NCI-H1930 (cell line): ENCODE measurements around the gene NGEF.
"Not testable (repeated sequence)": the region's sequence is repeated elsewhere in the genome, so short reads cannot be mapped to it uniquely, and the experiment has no call there.

Experiments used
- DNase-seq, 2 experiments: peaks; one replicate each; lab custom pipeline; 2025; lab: John Stamatoyannopoulos, UW

The NGEF gene, protein sequence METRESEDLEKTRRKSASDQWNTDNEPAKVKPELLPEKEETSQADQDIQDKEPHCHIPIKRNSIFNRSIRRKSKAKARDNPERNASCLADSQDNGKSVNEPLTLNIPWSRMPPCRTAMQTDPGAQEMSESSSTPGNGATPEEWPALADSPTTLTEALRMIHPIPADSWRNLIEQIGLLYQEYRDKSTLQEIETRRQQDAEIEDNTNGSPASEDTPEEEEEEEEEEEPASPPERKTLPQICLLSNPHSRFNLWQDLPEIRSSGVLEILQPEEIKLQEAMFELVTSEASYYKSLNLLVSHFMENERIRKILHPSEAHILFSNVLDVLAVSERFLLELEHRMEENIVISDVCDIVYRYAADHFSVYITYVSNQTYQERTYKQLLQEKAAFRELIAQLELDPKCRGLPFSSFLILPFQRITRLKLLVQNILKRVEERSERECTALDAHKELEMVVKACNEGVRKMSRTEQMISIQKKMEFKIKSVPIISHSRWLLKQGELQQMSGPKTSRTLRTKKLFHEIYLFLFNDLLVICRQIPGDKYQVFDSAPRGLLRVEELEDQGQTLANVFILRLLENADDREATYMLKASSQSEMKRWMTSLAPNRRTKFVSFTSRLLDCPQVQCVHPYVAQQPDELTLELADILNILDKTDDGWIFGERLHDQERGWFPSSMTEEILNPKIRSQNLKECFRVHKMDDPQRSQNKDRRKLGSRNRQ

DNA sequence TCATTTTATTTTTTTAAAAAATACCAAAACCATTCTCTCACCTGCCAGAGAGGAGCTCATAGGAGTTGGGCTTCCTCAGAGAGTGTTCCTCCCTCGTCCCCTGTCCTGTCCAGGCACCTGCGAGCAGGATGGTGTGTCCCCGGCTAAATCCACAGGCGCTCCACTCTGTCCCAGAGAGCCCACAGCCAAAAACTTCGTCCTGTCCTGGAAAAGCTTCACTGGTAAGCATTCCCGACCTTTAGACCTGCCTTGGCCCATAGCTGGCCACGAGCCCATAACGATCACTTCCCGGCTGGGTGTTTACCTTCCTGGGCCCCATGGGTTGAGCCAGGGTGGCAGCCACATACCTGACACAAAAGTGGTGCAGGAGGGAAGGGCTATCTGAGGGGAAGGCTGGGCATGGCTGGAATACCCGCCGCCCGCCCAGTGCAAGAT, at the start of gene NGEF:
Gene NGEF, minus strand, starts transcription at position 230 of the 435 bp plus-strand sequence. CDS start 38,366 bp downstream, outside the sequence.
- DNase-seq = no peak

DNA sequence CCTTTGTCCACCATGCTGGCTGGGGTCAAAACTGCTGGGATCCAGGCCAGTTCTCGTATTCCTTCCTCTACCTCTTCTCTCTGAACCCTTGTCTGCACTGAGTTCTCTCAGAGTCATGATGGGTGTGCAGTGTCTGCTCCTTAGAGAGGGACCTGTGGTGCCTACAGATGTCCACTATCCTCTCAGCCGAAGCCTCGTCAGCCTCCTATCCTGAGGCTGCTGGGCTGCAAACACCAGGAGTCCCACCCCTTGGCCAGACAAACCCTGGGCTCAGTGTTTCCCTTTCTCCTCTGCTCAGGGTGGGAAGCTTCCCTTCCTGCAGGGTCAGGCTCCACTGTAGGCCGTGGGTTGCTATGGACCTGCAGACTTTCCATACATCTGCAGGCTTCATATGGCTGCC, 49.4 kb upstream of the NGEF start:
- no peak for DNase-seq

DNA sequence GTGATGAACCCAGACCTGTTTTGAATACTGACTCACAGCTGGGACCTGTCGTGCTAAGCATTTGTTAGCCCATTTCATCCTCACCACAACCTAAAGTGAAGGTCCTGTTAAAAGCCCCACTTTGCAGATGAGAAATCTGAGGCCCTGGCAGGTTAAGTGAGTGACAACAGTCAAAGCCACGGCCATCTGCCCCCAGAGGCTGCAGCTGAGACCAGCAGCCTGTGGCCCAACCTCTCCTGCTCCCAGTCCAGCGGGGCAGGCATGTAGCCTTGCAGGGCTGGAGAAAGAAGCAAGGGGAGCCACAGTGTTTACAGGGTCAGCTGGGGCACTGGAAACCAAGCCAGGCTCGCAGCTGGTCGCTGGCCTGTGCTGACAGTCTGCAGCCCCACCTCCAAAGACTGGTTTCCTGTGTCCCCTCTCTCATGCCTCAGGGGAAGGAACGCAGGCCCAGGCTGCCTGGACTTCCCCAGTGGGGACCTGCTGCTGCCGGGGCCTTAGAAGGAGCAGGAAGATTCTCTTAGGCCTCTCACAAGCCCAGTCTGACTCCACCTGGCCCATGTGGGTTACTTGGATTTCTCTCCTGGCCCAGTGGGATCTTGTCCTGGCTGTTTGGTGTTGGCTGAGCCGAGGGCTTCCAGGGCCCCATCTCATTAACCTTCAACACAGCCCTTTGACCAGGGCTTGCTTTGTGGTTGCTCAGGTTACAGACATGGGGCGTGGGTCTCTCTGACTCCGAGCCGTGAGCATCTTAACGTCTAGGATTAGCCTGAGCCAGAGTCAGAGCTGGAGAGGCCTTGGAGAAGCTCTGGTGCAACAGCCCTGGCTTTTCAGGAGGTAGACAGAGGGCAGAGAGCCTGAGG, 48.8 kb upstream of the NGEF start:
- DNase-seq = no peak

DNA sequence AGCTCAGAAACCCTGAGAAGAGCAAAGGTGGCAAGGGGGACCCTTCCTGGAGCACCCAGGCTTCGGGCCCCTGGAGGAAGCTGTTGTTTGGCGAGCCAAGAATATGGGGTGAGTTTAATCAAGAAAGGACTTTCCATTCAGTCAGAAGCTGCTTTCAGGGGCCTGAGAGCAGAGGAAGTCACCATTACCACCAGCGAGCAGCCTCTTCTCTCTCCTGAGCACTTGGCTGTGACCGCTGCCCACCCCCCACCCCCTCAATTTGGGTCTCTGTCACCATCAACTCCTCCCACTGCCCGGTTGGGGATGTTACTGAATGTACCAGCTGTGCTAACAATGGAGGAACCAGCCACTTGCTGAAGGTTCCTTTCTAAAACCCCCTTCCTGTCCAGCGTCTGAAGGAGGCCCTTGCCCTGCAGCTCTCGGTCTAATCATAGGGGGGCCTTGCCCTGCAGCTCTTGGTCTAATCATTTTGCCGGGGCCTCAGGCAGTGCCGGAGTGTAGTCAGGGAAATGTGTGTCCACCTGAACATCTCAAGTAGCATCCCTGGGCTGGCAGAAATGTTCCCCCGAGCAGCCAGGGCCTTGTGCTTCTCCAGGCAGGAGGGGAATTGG, 48.0 kb upstream of the NGEF start:
- no peak for DNase-seq

DNA sequence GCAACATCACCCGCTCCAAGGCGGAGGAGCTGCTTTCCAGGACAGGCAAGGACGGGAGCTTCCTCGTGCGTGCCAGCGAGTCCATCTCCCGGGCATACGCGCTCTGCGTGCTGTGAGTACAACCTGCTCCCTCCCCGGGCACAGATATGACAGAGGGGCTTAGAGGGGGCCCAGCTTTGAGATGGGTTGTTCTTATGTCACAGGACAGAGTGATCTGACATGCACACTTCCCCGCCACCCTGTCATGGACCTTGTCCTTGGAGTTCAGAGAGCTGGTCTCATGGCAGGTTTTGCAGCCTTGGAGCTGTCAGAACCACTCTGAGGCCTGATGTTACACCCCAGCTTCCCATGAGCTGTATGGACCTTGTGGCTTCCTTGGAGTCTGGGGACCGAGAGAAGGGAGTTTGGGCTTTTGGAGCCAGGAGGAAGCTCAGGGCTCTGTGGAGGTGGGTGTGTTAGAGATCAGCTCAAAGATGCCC, 47.5 kb upstream of the NGEF start:
- no peak for DNase-seq

DNA sequence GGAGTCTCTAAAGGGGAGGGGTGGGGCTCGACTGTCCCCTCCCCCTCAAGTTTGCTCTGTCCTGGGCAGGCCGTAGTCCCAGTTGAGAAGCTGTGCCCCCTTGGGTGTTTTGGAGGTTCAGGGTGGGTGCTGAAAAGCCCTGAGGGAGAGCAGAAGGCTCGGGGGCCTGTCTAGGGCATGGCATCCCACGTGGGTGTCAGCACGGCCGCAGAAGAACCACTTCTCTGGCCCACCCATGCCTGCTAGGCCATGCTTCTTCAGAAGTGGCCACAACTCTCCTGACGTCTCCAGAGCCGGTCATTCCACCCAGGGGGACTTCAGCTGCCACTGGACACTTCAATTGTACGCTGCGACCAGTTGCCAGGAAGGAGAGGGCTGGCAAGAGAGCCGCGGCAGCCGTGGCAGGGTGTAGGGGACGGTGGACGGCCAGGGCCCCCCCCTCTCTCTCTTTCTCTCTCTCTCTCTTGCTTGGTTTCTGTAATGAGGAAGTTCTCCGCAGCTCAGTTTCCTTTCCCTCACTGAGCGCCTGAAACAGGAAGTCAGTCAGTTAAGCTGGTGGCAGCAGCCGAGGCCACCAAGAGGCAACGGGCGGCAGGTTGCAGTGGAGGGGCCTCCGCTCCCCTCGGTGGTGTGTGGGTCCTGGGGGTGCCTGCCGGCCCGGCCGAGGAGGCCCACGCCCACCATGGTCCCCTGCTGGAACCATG, 46.9 kb upstream of the NGEF start, which contains the start of gene INPP5D:
Gene INPP5D, plus strand, starts transcription at position 546 of the 704 bp plus-strand sequence. Its CDS starts 137 bp downstream, at position 683.
- DNase-seq = no peak

DNA sequence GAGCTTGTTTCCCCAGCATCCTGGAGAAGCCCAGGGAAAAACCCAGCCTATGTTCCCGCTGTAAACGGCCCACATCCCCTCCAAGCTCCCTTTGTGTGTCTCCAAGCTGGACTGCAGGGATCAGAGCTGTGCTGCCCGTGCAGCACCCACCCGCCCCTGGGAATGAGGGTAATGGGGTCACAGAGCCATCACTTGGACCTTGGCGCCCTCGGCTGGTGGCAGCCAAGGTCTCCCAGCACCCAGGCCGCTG, 46.4 kb upstream of the NGEF start:
- DNase-seq = no peak

DNA sequence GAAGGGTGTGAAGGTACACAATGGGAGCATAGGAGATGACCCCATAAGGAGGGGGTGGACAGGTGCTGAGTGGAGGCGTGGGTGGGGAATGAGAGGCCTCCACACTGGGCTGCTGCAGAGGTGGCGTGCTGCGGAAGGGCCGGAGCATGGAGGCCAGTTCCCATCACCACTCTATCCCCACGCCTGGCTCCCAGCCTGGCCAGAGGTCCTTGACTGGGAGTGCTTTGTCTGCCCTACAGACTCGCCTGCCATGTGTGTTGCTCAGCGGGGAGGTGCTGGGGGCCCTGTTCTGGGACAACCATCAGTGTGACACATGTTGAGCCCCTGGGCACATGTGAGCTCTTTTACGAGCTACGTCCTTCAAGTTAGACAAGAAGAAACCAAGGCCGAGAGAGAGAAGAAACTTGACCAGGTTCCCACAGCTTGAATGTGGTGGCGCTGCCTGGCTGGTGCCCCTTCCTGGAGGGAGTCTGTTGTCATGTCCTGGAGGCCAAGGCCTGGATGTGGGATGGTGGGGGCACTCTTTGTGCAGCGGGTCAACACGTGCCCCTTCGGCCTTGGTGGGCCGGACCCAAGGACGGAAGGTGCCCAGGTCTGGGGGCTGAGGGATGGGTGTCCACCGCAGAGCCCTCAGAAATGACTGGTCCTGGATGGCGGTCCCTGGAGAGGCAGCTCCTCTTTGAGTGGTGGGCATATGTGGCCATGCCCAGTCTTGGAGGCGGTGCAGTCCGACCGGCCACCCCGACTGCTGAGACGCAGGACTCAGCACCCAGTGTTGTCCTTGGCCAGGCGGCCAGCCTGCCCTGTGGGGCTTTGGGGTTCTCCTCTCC, 45.9 kb upstream of the NGEF start:
- DNase-seq = no peak

DNA sequence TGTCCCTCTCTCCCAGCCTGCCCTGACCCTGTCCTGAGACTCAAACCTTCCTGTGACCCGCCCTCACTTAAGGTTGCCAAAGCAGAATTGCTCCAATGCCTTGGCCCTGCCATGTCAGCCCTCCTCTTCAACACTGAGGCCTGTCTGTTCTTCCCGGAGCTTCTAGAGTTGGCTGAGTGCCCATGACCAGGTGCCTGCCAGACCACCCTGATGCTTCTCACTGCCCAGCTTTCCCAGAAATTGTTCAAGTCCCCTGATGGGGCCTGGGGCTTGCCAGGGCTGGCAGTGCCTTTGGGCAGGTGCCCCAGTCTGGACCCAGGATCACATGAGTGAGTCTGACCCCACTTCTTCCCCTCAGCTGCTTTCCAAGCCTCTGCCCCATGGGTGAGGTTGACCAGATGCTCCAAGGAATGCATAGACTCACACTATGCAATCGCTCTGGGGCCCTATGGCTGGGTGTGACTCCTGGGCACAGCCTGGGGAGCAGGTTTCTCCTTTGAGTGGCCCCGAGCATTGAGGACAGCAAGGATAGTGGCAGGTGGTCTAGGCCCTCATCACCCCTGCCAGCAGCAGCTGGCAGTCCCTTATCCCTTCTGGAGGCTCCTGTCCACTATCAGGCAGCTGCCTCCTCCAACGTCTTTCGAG, 44.0 kb upstream of the NGEF start:
- no peak for DNase-seq

DNA sequence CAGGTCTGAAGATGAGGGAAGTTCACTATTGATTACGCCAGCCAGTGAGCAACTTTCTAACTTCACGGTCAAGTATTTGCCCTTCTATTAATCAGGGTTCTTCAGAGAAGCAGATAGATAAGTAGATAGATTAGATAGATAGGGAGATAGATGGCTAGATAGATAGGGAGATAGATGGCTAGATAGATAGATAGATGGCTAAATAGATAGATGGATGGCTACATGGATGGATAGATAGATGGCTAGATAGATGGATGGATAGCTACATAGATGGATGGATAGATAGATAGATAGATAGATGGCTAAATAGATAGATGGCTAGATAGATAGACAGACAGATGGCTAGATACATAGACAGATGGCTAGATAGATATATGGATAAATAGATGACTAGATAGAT, 42.3 kb upstream of the NGEF start:
- no peak for DNase-seq

DNA sequence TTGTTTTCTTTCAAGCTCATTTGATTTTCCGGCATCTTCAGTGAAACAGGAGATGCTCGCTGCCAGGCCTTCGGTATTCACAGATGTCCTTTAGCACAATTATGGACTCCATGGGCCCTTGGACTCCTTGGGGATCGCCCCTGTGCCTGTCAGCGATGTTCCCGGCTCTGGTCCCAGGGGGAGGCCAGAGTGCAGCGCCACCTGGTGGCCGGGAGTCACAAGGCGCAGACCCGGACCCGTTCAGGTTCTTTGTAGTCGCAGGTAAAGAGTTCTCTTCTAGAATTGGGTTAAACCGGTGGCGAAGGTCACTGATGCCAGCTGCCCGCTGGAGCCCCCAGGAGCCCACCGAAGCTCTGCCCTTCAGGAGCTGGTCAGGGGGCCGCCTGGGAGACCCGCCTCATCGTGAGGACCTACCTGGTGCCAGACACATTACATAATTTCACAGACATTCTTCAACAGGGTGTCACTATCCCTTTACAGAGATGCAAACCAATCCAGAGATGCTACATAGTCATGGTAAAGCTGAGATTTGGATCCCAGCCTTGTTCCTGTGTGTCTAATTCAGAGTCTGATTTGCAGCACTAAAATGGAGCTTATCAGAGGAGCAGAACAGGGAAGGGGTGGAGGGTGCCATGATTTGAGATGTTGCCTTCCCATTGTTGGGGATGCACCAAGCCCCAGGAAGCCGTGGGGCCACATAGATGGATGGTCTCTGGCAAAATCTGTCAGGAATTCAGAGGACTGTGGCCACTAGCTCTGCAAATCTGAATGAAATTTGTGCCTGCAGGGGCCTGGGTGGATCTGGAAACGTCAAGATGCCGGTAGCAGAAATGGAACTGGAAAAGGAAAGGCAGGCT, 41.1 kb upstream of the NGEF start:
- peak; percentile 37 to 54 for DNase-seq

DNA sequence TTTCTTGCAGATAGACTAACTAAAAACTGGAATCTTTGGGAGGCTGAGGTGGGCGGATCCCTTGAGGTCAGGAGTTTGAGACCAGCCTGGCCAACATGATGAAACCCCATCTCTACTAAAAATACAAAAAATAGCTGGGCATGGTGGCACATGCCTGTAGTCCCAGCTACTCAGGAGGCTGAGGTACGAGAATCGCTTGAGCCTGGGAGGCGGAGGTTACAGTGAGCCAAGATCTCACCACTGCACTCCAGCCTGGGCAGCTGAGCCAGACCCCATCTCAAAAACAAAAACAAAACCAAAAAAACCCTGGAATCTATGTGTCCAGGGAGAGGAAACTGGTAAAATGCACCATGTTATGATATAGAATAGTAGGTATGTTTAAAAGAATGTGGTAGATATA, 39.5 kb upstream of the NGEF start:
- not testable (repeated sequence) for DNase-seq

DNA sequence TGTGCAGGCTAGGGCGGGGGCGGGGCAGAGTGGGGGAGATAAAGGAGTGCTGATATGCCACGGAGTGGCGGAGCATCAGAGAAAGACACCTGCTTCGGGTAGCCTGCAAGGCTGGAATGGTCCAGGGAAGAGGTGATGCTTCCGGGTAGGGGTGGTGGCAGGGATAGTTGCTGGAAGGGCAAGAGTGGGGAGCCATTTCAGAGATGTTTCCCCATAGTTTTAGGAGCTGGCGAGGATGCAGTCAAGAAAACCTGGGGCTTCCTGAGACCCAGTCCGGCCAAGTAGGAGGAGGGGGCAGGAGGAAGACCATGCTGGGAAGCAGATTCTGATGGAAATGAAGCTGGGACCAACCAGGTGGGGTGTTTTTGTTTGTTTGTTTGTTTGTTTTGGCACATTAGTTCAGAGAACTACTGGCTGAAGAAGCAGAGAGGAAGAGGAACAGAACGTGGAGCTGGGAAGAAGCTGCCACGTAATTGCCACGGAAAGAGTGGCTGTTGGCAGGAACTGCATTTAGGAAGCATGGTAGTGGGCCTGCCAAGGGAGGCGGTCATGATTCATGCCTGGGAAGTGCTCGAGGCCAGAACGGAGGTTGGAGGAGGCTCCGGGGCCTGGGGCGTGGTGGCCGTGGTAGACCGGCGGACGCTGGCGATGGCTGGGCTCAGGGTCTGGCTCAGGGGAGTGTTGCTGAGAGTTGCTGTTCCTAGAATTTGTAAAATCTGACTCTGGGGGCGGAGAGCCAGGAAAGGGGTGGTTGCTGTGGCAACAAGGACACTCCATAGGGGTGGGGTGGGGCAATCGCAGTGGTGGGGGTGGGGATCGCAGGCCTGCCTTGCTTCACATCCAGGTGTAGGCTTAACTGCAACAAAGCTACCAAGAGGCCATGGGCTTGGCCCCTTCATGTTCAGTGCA, 38.4 kb upstream of the NGEF start:
- DNase-seq = no peak

DNA sequence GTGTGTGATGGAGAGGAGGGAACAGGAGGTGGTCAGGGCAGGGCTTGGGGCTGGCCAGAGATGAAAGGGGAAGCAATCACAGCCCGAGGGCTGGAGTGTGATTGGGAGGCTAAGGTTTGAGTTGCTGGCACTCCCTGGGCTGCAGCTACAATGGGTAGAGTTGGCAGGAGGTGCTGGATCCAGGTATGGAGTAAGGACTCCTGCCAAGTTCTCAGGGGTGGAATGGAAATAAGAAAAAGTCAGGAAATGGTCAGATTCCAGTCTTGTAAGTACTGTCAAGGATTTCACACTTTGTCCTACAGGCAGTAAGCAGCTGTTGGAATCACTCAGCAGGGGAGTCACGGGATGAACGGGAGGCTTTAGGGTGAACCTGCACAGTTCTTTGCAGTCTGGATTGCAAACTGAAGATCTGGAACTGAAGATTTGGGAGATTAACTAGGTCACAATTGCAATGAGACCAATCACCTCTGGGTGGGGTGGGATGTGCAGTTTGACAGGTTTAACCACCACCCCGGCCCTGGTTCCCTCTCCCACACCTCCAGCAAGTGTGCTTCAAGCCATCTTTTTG, 36.2 kb upstream of the NGEF start:
- no peak for DNase-seq

DNA sequence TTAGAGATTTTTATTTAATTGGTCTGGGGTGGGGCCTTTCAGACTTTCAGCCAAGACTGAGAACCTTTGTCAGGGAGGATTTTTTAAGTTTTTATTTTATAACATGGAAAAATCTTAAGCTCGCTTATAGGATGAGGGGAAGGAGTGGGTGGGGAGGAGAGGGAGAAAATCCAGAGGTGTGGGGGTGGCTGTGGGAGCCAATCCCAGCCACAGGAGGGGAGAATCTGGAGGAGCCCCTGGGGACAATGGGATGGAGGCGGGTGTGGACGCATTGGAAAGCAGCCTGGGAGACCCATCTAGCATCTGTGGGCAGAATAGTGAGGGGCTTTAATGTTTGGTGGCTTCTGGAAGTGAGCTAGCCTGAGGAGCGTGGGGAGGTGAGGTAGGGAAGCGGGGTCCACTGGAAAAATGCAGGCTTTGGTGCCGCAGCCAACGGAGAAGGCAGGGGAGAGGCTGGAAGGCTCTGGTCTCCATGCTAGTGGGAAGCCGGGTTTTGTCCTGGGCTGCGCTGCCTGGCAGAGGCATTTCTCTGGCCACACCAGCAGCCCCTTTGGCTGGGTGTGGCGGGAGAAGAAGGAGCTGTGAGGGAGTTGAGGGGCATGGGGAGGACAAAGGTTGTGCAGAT, 35.6 kb upstream of the NGEF start:
- no peak for DNase-seq

DNA sequence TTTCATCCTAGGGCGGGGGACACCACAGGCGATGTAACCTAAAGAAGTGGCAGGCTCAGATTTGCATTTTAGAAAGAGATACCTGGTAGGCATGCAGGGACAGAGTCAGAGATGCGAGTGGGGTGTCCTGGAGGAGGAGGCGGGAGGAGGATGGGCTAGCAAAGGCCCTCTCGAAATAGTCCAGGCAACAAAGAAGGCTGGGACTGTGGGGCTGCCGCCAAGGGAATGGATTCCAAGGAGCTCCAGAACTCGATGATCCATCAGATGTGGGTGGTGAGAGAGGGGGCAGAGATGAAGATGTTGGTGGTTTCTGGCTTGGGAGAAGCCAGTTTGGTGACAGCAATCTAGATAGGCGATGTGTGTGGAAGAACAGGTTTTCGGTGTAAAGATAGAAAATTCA, 34.6 kb upstream of the NGEF start:
- DNase-seq = no peak

DNA sequence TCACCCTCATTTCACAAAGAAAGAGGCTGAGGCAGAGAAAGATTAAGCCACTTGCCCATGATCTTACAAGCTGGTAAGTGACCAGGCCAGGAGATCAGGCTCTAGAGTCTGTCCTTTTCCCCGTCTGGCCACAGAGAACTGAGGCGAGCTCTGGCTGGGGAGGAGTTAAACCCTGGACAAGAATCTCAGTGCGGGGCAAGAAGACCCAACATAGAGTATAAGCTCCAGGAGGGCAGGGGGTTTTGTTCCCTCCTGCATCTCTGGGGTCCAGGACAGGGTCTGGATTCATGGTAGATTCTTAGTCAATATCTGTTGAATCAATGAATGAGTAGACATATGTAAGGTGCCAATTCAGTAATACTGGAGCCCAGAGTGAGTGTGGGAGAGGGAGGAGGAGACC, 34.1 kb upstream of the NGEF start:
- DNase-seq = no peak
